ENCODE results near the gene CLPTM1L. TPM values are rescaled to one million over a fixed set of nuclear protein-coding genes. Genes with fewer than 3 reads are reported as not detected.
"Not testable (repeated sequence)": the region's sequence is repeated elsewhere in the genome, so short reads cannot be mapped to it uniquely, and the experiment has no call there.

CLPTM1L gene
- total RNA-seq, 1 donor from 2014 or later = 101 TPM

GRCh38 chr5:1360367-1360766 is 15.5 kb upstream of the CLPTM1L start:
- not testable (repeated sequence) for DNase-seq

GRCh38 chr5:1359713-1360112 is 14.8 kb upstream of the CLPTM1L start:
- DNase-seq = no peak

GRCh38 chr5:1359031-1359645 is 14.2 kb upstream of the CLPTM1L start:
- no peak for DNase-seq

GRCh38 chr5:1358726-1359025 is 13.8 kb upstream of the CLPTM1L start:
- DNase-seq = no peak

- DNase-seq = no peak
These were observed 13.2 kb upstream of the CLPTM1L start for GRCh38 chr5:1357946-1358725.

GRCh38 chr5:1356873-1357787 is 12.2 kb upstream of the CLPTM1L start:
- DNase-seq = no peak

GRCh38 chr5:1354576-1354975 is 9.7 kb upstream of the CLPTM1L start:
- no peak for DNase-seq

- no peak for DNase-seq
These were observed 7.6 kb upstream of the CLPTM1L start for GRCh38 chr5:1352231-1353219.

GRCh38 chr5:1351156-1351555 is 6.3 kb upstream of the CLPTM1L start:
- DNase-seq = no peak

- DNase-seq = no peak
These were observed 4.3 kb upstream of the CLPTM1L start for GRCh38 chr5:1349246-1349645.

- DNase-seq = no peak
These were observed 4.0 kb upstream of the CLPTM1L start for GRCh38 chr5:1348986-1349245.

GRCh38 chr5:1347571-1347970 is 2.7 kb upstream of the CLPTM1L start:
- DNase-seq = no peak

- no peak for DNase-seq
These were observed 1.9 kb upstream of the CLPTM1L start for GRCh38 chr5:1346627-1347440.

GRCh38 chr5:1345876-1346626 is 1.2 kb upstream of the CLPTM1L start:
- no peak for DNase-seq

- DNase-seq = no peak
These were observed 683 bp downstream of the CLPTM1L start for GRCh38 chr5:1343931-1344901.

- DNase-seq = no peak
These were observed 1.6 kb downstream of the CLPTM1L start for GRCh38 chr5:1343315-1343751.

GRCh38 chr5:1342711-1343110 is 2.2 kb downstream of the CLPTM1L start:
- DNase-seq = not testable (repeated sequence)

GRCh38 chr5:1342268-1342667 is 2.6 kb downstream of the CLPTM1L start:
- DNase-seq = no peak

- DNase-seq = no peak
These were observed 3.0 kb downstream of the CLPTM1L start for GRCh38 chr5:1341863-1342262.

Measured in occipital lobe (tissue), 2 donors.